Peyer's patch (tissue), 4 donors: ENCODE data around the gene CRISP3. TPM values are rescaled to one million over a fixed set of nuclear protein-coding genes. Genes with fewer than 3 reads are reported as not detected.

Experiments
- DNase-seq, 3 donors: peaks; one replicate each; pipeline ENCODE4 v3.0.0-alpha.2; 2017 to 2019
- H3K27ac ChIP-seq, 4 donors: fragments of 200-600 bp; sonication (generic); one replicate each; pipeline ENCODE4 v1.5.1; 2016 to 2019
- H3K27me3 ChIP-seq, 2 donors: fragments of 200-600 bp; sonication (generic); one replicate each; pipeline ENCODE4 v1.5.1; 2019
- H3K36me3 ChIP-seq, 3 donors: fragments of 200-600 bp; sonication (generic); one replicate each; pipeline ENCODE4 v1.5.1; 2016 to 2019
- H3K4me1 ChIP-seq, 4 donors: fragments of 200-600 bp; sonication (generic); one replicate each; pipeline ENCODE4 v1.5.1; 2016 to 2019
- H3K4me3 ChIP-seq, 4 donors: fragments of 200-600 bp; sonication (generic); 1 replicate in 3 of 4; 2 replicates in 1 of 4; pipeline ENCODE4 v1.5.1; 2016 to 2019; ENCODE audit warnings: mild to moderate bottlenecking in 1 of 4
- H3K9me3 ChIP-seq, 4 donors: fragments of 200-600 bp; sonication (generic); one replicate each; pipeline ENCODE4 v1.5.1; 2016 to 2019; ENCODE audit warnings: mild to moderate bottlenecking in 1 of 4
- CTCF ChIP-seq, 6 experiments: fragments of 450-650 bp in 4 of 6; fragments of 200-600 bp in 2 of 6; sonication (generic) in 1 of 6; IDR thresholded peaks; one replicate each; pipeline ENCODE4 v1.5.1; 2017 to 2019; ENCODE audit warnings: antibody characterized with exemption in 6 of 6, mild to moderate bottlenecking in 3 of 6, moderate library complexity in 1 of 6
- POLR2A ChIP-seq, 2 donors: fragments of 450-650 bp; IDR thresholded peaks; one replicate each; pipeline ENCODE4 v1.5.1; 2017; ENCODE audit warnings: antibody characterized with exemption in 2 of 2, mild to moderate bottlenecking in 2 of 2, moderate library complexity in 2 of 2
- total RNA-seq, 4 donors: library from RNA; depleted of rRNA; stranded (reverse); fragments of >200 nt; gene quantifications; one replicate each; pipeline ENCODE4 v1.1.0, GENCODE V29; 2016

Gene CRISP3
- not detected for total RNA-seq

- Histone ChIP-seq H3K36me3 (no peaks in the 10 kb centered on the region), H3K4me1 (no peaks in the 10 kb centered on the region), H3K4me3 (no peak within 1 kb of the TSS), H3K27ac (no peak within 1 kb of the TSS), H3K9me3 (no peaks in the 10 kb centered on the region), H3K27me3 (no peaks in the 10 kb centered on the region)
- no peak for DNase-seq
- TF ChIP-seq POLR2A (IDR thresholded peaks at IDR 0.05) = no peak
- no peak for TF ChIP-seq CTCF (IDR thresholded peaks at IDR 0.05)
These were observed at the start of gene CRISP3 for GRCh38 chr6:49744259-49744658. Gene CRISP3 (minus strand): TSS chr6:49744388. CDS start chr6:49744367, 21 bp downstream.

GRCh38 chr6:49790341-49790740, 46.2 kb upstream of the CRISP3 start:
- Histone ChIP-seq H3K9me3 (no peaks in the 10 kb centered on the region), H3K27me3 (no peaks in the 10 kb centered on the region), H3K36me3 (no peaks in the 10 kb centered on the region), H3K27ac (no peak overlapping the region), H3K4me1 (no peaks in the 10 kb centered on the region), H3K4me3 (no peak overlapping the region)
- DNase-seq = no peak
- no peak for TF ChIP-seq POLR2A (IDR thresholded peaks at IDR 0.05)

- no peak for DNase-seq
- Histone ChIP-seq H3K4me3 (no peak within 1 kb of the TSS), H3K27ac (no peak within 1 kb of the TSS), H3K4me1 (no peaks in the 10 kb centered on the region), H3K27me3 (no peaks in the 10 kb centered on the region), H3K36me3 (no peaks in the 10 kb centered on the region), H3K9me3 (no peaks in the 10 kb centered on the region)
- TF ChIP-seq CTCF (IDR thresholded peaks at IDR 0.05) (no peak), POLR2A (IDR thresholded peaks at IDR 0.05) (no peak)
These were observed 43.0 kb upstream of the CRISP3 start, which contains the start of gene PGK2 for GRCh38 chr6:49787176-49787575. Gene PGK2 (minus strand): TSS chr6:49787285. CDS start chr6:49787187, 98 bp downstream.

GRCh38 chr6:49784272-49784671, 40.1 kb upstream of the CRISP3 start:
- Histone ChIP-seq H3K27ac (no peak overlapping the region), H3K4me3 (no peak overlapping the region), H3K36me3 (no peaks in the 10 kb centered on the region), H3K4me1 (no peaks in the 10 kb centered on the region), H3K9me3 (no peaks in the 10 kb centered on the region), H3K27me3 (no peaks in the 10 kb centered on the region)
- DNase-seq = no peak
- no peak for TF ChIP-seq POLR2A (IDR thresholded peaks at IDR 0.05)
- no peak for TF ChIP-seq CTCF (IDR thresholded peaks at IDR 0.05)

- H3K36me3 ChIP-seq = no peaks in the 10 kb centered on the region
- no peaks in the 10 kb centered on the region for H3K9me3 ChIP-seq
- H3K4me1 ChIP-seq = no peaks in the 10 kb centered on the region
- H3K27ac ChIP-seq = no peak overlapping the region
- no peak for TF ChIP-seq POLR2A (IDR thresholded peaks at IDR 0.05)
- TF ChIP-seq CTCF (IDR thresholded peaks at IDR 0.05) = no peak
- no peak for DNase-seq
- no peaks in the 10 kb centered on the region for H3K27me3 ChIP-seq
- no peak overlapping the region for H3K4me3 ChIP-seq
These were observed 38.5 kb upstream of the CRISP3 start for GRCh38 chr6:49782725-49783124.

GRCh38 chr6:49782293-49782692, 38.1 kb upstream of the CRISP3 start:
- Histone ChIP-seq H3K27ac (no peak overlapping the region), H3K27me3 (no peaks in the 10 kb centered on the region), H3K36me3 (no peaks in the 10 kb centered on the region), H3K4me1 (no peaks in the 10 kb centered on the region), H3K9me3 (no peaks in the 10 kb centered on the region), H3K4me3 (no peak overlapping the region)
- no peak for DNase-seq
- no peak for TF ChIP-seq POLR2A (IDR thresholded peaks at IDR 0.05)
- no peak for TF ChIP-seq CTCF (IDR thresholded peaks at IDR 0.05)
